ENCODE measurements around the gene SYNJ2. TPM values are rescaled to one million over a fixed set of nuclear protein-coding genes. Genes with fewer than 3 reads are reported as not detected.

Gene SYNJ2
- total RNA-seq, 1 experiment from 2014 or later, result 70.0 TPM

DNA sequence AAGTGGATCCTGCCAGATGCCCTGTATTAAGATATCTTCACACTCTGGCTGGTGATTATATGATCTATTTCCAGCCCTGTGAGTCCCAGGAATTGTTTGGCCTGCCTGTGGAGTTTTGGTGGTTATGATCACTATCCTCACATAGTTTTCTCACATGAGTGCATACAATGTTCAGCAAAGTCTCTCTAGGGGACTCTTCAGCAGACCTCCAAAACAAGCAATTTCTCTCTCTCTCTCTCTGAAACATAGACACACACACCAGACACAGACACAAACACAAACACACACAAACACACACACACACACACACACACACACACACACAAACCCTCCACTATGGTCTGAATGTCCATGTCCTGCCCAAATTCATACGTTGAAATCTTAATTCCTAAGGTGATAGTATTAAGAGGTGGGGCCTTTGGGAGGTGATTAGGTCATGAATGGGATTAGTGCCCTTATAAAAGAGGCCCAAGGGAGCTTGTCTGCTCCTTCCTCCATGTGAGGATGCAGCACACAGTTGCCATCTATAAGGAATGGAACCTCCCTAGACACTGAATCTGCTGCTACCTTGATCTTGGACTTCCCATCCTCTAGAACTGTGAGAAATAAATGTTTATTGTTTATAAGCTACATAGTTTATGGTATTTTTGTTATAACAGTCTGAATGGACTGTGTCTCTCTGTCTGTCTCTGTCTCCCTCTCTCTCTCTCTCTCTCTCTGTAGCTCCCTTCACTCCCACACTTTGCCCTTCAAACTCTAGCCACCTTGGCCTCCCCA, 22.0 kb upstream of the SYNJ2 start:
- Histone ChIP-seq H3K4me1 (ENCODE audit: control insufficient read depth, insufficient read depth, low read length) (peaks cover 2% of the 10 kb centered on the region; the same call in 1 of the 2 replicates), H3K36me3 (ENCODE audit: control insufficient read depth, insufficient read depth, low read length) (no peaks in the 10 kb centered on the region), H3K4me3 (ENCODE audit: low read depth in 2 of 2, low read length in 2 of 2) (no peak overlapping the region), H3K9me3 (ENCODE audit: control insufficient read depth, insufficient read depth, low read depth, low read length) (peaks cover 9% of the 10 kb centered on the region), H3K27me3 (ENCODE audit: control insufficient read depth, insufficient read depth, low read length) (no peaks in the 10 kb centered on the region), H3K27ac (ENCODE audit: low read length) (no peak overlapping the region)
- no peak for DNase-seq (ENCODE audit: low read depth, low spot score)
- ChIA-PET CTCF (interaction anchor here (0.7 kb wide), 1 partner anchor 171 kb away, joined by 3 read pairs; no protein-coding TSS in a partner anchor), POLR2A (no interaction called here)
- ATAC-seq, result no peak
- in situ Hi-C loops (cut with HindIII; ENCODE audit: low pct_unique_long_range_greater_than_20kb, low sequenced_read_pairs), result no loop called here
- TF ChIP-seq POLR2AphosphoS5 (IDR thresholded peaks at IDR 0.05; ENCODE audit: low read depth, low read length), result no peak
- intact Hi-C loops (cut with micrococcal nuclease; ENCODE audit: unreplicated experiment), result no loop called here
- BruUV-seq (replicated peaks), result no TSS peak

DNA sequence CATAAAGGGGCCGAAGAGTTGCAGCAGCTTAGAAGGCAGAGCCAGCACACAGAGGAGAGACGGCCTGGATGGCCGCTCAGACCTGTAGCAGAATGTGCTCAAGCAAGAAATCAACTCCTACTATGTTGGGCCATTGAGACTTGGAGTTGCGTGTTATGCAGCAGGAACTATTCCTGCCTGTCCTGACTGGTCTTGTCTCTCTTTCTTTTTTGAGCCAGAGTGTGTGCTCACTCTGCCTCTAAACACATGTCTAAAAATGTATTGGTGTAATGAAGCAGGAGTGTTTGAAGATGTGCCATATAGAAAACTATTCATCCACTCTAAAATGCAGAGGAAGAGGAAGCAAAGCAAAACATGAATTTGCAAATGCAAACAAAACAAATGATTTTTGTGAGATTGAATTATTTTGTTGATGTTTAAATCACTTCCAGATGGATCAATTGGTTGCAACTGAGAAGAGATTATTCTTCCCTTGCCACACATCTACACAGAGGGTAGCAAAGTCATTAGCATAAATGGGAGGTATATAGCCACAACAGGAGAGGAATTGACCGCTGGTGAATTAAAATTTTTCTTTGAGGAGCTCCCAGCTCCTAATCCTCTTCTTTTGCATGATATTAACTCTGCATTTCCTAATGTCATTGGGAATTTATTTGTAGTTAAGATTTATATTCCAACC, 20.4 kb upstream of the SYNJ2 start:
- ATAC-seq, result no peak
- peaks cover 9% of the 10 kb centered on the region for H3K9me3 ChIP-seq (ENCODE audit: control insufficient read depth, insufficient read depth, low read depth, low read length)
- no peak overlapping the region for H3K4me3 ChIP-seq (ENCODE audit: low read depth in 2 of 2, low read length in 2 of 2)
- no TSS peak for BruUV-seq (replicated peaks)
- intact Hi-C loops (cut with micrococcal nuclease; ENCODE audit: unreplicated experiment) (no loop called here), in situ Hi-C loops (cut with HindIII; ENCODE audit: low pct_unique_long_range_greater_than_20kb, low sequenced_read_pairs) (no loop called here)
- no peaks in the 10 kb centered on the region for H3K27me3 ChIP-seq (ENCODE audit: control insufficient read depth, insufficient read depth, low read length)
- TF ChIP-seq SIN3A (IDR thresholded peaks at IDR 0.05; ENCODE audit: borderline replicate concordance, insufficient read depth, low read depth, low read length) (no peak), POLR2AphosphoS5 (IDR thresholded peaks at IDR 0.05; ENCODE audit: low read depth, low read length) (no peak)
- H3K27ac ChIP-seq (ENCODE audit: low read length), result no peak overlapping the region
- no peak for DNase-seq (ENCODE audit: low read depth, low spot score)
- no peaks in the 10 kb centered on the region for H3K4me1 ChIP-seq (ENCODE audit: control insufficient read depth, insufficient read depth, low read length)
- POLR2A ChIA-PET, result interaction anchor here (0.6 kb wide), 2 partner anchors 22 to 74 kb away, joined by 3 to 8 read pairs; no protein-coding TSS in a partner anchor
- H3K36me3 ChIP-seq (ENCODE audit: control insufficient read depth, insufficient read depth, low read length), result no peaks in the 10 kb centered on the region
- CTCF ChIA-PET, result interaction anchor here (0.5 kb wide), 1 partner anchor 17 kb away, joined by 3 read pairs; no protein-coding TSS in a partner anchor

DNA sequence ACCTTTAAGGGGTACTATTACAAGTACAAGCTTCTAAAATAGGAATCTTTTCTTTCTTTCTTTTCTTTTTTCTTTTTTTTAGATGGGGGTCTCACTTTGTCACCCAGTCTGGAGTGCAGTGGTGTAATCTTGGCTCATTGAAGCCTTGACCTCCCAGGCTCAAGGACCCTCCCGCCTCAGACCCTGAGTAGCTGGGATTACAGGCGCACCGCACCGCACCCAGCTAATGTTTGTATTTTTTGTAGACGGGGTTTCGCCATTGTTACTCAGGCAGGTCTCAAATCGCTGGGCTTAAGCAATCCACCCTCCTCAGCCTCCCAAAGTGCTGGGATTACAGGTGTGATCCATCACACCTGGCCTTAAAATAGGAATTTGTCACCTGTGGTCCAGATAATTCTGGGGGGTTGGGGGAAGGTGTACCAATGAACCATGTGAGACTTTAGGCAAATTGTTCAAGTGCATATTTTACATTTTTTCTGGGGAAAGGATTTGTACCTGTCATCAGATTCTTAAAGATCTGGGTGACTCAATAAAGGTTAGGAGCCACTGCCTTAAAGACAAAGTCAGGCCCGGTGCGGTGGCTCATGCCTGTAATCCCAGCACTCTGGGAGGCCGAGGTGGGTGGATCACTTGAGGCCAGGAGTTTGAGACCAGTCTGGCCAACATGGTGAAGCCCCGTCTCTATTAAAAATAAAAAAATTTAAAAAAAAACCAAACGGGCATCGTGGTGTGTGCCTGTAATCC, 19.7 kb upstream of the SYNJ2 start:
- Histone ChIP-seq H3K27ac (ENCODE audit: low read length) (no peak overlapping the region), H3K4me1 (ENCODE audit: control insufficient read depth, insufficient read depth, low read length) (no peaks in the 10 kb centered on the region), H3K27me3 (ENCODE audit: control insufficient read depth, insufficient read depth, low read length) (no peaks in the 10 kb centered on the region), H3K36me3 (ENCODE audit: control insufficient read depth, insufficient read depth, low read length) (no peaks in the 10 kb centered on the region), H3K9me3 (ENCODE audit: control insufficient read depth, insufficient read depth, low read depth, low read length) (peaks cover 9% of the 10 kb centered on the region), H3K4me3 (ENCODE audit: low read depth in 2 of 2, low read length in 2 of 2) (no peak overlapping the region)
- in situ Hi-C loops (cut with HindIII; ENCODE audit: low pct_unique_long_range_greater_than_20kb, low sequenced_read_pairs) (no loop called here), intact Hi-C loops (cut with micrococcal nuclease; ENCODE audit: unreplicated experiment) (no loop called here)
- CTCF ChIA-PET, result no interaction called here
- DNase-seq (ENCODE audit: low read depth, low spot score) (no peak), ATAC-seq (no peak)
- no peak for TF ChIP-seq TCF7L2 (IDR thresholded peaks at IDR 0.05; ENCODE audit: low read depth, low read length)
- TF ChIP-seq, protein P1, sequence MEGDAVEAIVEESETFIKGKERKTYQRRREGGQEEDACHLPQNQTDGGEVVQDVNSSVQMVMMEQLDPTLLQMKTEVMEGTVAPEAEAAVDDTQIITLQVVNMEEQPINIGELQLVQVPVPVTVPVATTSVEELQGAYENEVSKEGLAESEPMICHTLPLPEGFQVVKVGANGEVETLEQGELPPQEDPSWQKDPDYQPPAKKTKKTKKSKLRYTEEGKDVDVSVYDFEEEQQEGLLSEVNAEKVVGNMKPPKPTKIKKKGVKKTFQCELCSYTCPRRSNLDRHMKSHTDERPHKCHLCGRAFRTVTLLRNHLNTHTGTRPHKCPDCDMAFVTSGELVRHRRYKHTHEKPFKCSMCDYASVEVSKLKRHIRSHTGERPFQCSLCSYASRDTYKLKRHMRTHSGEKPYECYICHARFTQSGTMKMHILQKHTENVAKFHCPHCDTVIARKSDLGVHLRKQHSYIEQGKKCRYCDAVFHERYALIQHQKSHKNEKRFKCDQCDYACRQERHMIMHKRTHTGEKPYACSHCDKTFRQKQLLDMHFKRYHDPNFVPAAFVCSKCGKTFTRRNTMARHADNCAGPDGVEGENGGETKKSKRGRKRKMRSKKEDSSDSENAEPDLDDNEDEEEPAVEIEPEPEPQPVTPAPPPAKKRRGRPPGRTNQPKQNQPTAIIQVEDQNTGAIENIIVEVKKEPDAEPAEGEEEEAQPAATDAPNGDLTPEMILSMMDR (IDR thresholded peaks at IDR 0.05), result no peak
- no peak for TF ChIP-seq POLR2AphosphoS5 (IDR thresholded peaks at IDR 0.05; ENCODE audit: low read depth, low read length)
- TF ChIP-seq, protein P2, sequence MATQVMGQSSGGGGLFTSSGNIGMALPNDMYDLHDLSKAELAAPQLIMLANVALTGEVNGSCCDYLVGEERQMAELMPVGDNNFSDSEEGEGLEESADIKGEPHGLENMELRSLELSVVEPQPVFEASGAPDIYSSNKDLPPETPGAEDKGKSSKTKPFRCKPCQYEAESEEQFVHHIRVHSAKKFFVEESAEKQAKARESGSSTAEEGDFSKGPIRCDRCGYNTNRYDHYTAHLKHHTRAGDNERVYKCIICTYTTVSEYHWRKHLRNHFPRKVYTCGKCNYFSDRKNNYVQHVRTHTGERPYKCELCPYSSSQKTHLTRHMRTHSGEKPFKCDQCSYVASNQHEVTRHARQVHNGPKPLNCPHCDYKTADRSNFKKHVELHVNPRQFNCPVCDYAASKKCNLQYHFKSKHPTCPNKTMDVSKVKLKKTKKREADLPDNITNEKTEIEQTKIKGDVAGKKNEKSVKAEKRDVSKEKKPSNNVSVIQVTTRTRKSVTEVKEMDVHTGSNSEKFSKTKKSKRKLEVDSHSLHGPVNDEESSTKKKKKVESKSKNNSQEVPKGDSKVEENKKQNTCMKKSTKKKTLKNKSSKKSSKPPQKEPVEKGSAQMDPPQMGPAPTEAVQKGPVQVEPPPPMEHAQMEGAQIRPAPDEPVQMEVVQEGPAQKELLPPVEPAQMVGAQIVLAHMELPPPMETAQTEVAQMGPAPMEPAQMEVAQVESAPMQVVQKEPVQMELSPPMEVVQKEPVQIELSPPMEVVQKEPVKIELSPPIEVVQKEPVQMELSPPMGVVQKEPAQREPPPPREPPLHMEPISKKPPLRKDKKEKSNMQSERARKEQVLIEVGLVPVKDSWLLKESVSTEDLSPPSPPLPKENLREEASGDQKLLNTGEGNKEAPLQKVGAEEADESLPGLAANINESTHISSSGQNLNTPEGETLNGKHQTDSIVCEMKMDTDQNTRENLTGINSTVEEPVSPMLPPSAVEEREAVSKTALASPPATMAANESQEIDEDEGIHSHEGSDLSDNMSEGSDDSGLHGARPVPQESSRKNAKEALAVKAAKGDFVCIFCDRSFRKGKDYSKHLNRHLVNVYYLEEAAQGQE (IDR thresholded peaks at IDR 0.05; ENCODE audit: insufficient read depth in 1 of 2, low read depth in 2 of 2, low read length in 1 of 2), result no peak
- TF ChIP-seq SIN3A (IDR thresholded peaks at IDR 0.05; ENCODE audit: borderline replicate concordance, insufficient read depth, low read depth, low read length), result no peak
- no TSS peak for BruUV-seq (replicated peaks)
- POLR2A ChIA-PET, result interaction anchor here (0.6 kb wide), 1 partner anchor 73 kb away, joined by 8 read pairs; no protein-coding TSS in a partner anchor
